HG02588 (cell line): ENCODE results near the gene GPR68.
"Not testable (repeated sequence)": the region's sequence is repeated elsewhere in the genome, so short reads cannot be mapped to it uniquely, and the experiment has no call there.

ENCODE experiments used
- ATAC-seq: cut with Tn5 transposase; IDR thresholded peaks from one replicate; pipeline ENCODE4 v1.9.1; 2021; ENCODE audit warnings: mild to moderate bottlenecking, moderate library complexity; ENCODE audit not compliant: unreplicated experiment

GPR68 gene

DNA sequence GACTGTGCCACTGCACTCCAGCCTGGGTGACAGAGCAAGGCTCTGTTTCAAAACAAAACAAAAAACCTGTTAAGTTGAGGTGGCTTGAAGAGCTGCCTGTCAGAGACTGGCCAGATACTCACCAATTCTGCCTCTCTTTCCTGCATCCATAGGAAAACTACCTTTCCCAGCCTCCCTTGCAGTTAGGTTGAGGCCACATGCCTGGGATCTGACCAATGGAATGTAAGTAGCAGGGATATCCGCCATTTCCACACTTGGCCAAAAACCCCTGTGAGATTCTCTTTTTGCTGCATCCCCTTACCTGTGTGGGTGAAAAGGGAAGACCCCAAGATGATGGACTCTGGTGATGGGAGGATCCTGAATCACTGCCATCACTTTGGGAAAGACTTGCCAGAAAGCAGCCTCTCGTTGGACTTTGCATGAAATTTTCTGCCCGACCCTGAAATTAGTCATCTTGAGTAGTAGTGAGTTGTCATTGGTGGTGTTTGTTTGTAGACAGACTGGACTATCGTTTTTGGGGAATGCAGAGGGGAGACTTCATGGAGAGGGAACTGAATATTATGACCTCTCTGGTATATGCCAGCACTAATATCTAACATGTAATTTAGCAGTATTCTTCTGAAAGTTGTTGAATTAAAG is 14.0 kb downstream of the GPR68 start:
- ATAC-seq = no peak

DNA sequence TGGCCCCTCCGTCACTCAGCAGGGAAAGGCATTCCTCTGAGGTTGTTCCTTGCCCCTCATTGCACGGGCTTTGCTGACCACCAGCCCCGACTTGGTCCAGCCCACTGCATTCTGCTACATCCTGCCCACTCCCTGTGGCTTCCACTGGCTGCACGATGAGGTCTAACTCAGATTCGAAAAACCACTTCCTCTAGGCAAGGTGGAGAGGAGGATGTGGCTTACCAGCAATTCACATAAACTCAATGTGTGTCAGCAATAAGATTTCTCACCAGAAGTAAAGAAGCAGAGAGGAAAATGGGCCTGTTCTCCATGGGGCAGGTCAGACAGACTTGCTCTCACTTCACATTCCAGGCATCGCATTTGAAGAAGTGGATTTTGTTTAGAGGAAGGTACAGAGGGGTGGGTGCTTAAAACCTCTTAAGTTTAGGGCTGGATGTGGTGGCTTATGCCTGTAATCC is 14.7 kb downstream of the GPR68 start:
- ATAC-seq = peak; percentile 53

DNA sequence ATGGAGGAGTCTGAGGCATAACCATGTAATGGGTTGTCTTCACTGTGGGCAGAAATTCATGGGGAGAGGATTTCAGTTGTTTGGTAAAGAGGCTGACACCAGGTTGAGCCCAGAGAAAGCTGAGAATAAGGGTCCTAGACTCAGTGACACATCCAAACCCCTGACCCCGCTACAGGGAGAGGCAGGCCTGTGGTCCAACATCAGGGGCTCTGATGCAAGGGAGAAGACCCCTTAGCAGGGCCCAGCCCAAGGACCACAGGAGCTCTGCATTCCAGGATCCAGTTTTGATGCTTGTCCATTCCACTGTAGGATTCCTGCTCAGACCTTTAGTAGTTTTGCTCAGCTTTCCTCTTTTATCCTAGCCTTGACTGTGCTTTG is 15.5 kb downstream of the GPR68 start:
- no peak for ATAC-seq

DNA sequence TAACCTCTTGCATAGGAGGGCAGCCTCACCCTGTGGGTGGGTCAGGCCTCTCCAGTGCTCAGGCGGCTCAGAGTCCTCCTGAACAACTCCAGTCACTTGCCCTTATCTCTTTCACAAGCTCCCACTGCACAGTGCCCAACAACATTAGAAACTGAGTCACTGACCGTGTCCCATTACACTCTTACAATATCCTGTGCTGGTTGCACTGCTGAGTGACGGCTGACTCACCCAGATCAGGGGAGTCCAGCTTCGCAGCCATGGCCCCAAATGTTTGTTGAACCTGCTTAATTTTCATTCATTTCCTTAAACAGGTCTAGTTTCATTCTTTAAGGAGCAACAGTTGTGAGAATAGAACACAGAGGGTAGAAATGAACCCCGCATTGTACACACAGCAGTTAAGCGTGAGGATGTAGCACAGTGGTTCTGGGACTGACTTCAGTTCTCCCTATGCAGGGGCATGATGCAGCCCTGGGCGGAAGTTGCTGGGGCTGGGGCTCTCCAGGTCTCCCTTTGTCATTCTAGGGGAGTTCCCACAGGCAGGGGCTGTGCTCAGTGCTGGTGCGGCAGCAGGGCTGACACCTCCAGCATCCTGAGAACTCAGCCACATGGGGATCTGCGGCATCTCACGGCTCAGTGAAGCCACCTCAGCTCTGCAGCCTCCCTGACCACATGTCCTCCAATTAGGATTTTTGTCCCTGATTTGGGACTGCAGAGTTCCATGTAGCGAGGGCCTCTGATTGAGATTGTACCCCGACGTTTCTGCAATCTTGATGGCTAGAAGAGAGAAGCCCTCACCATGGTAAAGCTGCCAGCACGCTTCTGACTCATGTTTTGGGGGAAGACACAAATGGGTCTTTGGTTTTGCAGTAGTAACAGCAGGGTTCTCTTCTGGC is 16.1 kb downstream of the GPR68 start:
- peak; percentile 90 for ATAC-seq

DNA sequence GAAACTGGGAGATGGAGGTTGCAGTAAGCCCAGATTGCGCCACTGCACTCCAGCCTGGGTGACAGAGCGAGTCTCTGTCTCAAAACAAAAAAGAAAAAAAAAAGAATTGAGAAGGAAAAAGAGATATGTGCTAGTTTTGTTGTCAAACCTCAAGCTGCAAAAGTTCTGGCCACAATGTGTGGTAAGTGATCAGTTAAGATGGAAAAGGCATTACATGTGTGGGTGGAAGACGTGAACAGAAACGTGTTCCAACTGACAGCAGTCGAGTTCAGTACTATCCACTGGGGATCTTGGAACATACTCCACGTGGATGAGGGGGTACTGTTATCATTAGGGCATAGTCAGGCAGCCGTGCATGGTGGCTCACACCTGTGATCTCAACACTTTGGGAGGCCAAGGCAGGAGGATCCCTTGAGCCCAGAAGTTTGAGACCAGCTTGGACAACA is 17.3 kb downstream of the GPR68 start:
- no peak for ATAC-seq

DNA sequence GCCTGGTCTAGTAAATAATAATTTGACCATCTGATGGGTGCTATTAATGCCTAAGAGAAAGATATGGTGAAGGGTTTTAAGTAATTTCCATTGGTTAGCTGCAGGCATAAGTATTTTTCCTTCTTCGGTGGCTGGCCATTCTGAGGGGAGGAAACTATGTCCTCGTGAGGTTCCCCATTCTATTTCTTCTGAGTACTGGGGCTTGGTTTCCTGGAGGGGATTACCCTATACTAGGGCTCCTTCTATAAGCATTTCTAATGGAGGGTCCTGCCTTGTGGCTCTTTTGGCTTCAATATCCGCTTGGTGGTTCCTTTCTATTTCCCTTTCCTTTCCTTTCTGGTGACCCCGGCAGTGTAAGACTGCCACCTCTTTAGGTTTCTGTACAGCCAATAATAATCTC is 18.1 kb downstream of the GPR68 start:
- ATAC-seq = not testable (repeated sequence)

DNA sequence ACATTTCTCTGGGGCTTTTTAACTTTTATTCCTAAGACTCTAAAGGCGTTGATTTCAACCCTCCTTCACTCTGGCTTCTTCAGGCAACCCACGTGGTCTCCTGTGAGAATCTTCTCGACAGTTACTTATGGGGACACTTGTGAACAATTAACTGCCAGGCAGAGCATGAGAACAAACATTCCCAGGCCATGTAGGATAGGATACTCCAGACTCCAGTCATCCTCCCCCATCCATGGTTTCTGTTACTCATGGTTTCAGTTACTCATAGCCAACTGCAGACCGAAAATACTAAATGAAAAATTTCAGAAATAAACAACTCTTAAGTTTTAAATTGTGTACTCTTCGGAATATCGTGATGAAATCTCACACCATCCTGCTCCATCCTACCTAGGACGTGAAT is 19.5 kb downstream of the GPR68 start:
- ATAC-seq = no peak

DNA sequence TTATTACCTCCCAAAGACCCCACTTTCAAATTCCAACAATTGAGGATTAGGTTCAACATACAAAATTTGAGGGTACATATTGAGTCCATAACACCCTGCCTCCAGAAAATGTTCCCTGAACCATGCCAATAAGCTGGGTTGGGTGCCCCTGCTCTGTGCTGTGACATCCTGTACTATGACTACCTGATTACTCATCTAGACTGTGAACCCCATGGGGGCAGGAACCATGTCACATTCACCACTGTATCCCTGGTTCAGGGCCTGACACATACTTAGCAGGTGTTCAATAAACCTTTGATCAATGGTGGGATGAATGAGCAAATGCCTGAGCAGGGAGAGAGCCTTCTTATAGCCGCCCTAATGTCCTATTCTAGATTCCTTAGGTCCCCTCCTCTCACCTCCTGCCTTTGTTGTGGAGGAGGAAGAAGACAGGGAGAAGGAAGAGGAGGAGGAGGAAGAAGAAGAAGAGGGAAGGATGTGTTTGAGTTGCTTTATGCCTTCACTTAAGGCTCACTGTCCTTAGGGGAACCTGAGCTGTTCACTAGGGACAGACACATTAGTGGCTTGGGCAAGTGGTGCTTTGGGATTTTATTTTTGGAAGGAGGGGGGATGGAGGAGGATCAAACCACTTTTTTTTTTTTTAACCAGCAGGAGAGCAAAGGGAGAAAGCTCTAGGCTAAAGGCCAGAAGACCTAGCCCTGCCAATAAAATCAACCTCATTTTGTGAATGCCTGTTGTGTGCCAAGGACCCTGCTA is 21.3 kb downstream of the GPR68 start:
- ATAC-seq = no peak

DNA sequence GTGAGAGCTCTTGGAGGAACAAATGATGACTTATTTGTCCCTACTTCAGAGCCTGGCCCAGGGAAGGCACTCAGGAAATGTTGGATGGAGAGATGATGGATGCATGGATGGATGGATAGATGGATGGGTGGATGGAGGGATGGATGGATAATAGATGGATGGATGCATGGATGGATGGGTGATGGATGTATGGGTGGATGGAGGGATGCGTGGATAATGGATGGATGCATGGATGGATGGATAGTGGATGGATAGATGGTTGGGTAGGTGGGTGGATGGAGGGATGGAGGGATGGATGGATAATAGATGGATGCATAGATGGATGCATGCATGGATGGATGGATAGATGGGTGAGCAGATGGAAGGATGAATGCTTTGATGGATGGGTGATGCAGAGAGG is 23.2 kb downstream of the GPR68 start:
- ATAC-seq = no peak

DNA sequence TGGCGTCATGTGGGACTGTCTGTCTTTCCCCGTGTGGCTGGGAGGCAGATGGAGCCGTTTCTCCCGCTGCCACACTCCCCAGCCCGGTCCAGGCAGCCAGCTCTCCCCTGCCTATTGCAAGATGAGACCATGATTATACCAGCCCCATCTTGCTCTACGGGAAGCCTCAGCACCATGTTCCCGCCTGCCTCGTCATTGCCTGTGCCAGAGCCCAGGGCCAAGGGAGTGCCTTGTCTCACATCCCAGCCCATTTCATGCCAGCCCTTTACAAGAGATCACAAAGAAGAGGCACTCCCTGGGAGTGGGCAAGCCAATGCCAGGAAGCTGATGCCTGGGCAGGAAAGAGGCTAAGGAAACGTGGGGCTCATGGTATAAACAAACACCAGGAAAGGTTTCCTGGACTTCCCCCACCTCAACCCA is 23.9 kb downstream of the GPR68 start:
- no peak for ATAC-seq

DNA sequence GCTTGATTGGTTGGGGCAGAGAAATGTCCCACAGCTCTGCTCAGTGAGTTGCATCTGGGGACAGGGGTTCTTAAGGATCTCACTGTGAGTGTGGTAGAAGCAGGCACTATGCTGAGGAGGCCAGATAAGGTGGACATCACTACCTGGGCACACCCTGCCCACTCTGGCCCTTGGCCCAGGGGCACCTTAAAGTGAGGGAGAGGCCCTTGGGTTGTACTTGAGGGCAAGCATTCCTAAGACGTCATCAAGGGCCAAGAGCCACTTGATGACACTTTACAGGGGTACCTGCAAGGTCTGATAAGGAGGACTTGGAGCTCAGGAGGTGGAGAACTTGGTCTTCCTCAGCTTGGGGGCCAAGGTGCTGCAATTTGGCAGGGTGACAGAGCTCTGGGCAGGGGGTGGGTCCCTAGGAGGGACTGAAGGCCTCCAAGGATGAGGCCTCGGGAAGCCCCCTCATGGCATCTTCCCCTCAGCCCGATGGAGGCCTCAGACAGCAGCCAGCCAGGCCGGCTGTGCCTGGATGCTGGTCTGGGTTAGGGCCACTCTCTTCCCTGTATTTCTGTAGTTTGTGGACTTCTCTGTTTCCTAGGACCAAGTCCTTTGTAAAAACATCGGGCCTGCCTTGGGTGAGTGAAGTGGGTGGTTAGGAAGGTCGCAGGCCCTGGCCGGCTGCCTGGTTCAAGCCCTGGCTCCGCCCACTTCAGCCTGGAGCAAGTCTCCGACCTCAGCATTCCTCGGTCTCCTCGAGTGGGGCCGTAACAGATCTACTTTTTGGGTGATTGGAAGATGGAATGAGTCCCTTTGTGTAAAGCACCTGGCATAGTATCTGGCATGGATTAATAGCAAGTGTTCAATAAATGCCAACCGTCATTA is 24.8 kb downstream of the GPR68 start:
- ATAC-seq = no peak

DNA sequence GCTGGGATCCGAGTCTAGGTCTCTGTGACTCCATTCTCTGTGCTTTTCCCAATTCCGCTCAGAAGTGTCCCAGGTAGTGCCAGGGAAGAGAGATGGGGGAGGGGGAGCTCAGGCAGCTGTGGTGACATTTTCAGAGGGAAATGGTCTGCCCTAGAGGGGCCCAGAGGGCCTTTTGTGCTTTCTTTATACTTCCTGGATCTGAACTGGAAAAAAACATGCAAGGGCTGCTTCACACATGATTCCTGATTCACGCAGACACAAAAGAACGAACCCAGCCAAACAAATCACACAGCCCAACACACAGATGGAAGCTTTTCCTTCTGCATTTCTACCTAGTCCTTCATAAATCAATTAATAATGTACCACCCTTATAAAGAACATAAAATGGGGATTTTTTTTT is 26.5 kb downstream of the GPR68 start:
- no peak for ATAC-seq

DNA sequence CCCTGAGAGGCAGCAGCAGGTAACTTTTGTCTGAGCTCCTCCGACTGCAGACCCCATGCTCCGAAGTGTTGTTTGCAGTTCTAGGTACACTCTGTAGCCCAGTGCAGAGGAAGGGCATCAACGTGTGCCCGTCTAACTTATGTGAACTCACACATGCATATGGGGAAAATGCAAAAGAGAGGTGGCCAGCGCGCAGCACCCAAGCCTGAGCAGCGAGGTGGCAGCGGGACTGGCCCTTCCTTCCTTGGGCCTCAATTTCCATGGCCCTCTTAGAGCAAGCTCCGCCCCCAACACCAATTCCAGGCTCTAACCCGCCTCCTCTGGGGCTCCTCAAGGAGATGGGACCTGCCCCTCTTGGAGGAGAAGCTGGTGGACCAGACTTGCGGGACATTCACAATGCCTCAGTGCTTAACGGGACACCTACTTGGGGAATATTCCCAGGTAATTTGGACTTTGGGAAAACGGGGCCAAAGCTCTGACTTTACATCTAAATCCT is 27.7 kb downstream of the GPR68 start:
- no peak for ATAC-seq

DNA sequence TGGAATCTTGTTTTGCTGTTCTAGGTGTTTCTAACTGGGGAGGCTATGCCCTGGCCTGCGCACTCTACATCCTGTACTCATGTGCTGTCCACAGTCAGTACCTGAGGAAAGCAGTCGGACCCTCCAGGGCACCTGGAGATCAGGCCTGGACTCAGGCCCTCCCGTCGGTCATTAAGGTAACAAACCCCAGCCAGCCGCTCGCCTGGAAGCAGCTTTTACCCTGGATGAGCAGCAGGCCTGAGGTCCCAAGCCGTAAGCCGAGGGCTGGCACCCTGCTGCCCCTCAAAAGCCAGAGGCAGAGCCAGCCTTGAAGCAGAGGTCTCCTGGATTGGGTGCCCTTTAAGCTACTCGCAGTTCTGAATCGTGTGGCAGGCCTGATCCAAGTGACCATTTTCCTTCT is 29.1 kb downstream of the GPR68 start:
- ATAC-seq = no peak

DNA sequence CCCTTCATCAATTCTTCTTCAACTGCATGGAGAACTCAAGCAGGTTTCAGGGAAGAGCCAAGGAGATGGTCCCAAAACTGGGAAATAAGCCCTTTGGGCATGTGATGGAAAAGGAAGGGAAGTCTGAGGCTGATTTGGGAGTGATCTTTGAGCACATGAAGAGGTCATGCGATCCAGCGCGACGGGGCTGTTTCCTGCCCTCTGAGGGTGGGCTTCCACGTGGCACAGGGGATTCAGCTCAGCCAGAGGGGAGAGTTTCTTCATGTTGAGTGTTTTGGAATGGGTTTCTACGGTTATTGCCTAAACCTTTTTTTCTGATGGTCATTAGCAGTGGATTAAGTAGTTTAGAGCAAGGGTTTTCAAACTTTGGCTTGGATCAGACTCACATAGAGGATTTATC is 30.2 kb downstream of the GPR68 start:
- no peak for ATAC-seq

DNA sequence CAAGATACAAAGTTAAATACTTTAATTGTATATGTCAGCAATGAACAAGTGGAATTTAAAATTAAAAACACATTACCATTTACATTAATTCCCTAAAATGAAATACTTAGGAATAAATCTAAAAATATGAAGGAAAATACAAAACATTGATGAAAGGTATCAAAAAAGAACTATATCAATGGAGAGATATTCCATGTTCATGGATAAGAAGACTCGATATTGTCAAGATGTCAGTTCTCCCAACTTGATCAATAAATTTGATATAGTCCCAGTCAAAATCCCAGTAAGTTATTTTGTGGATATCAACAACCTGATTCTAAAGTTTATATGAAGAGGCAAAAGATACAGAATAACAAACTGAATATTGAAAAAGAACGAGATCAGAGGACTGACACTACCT is 33.5 kb downstream of the GPR68 start:
- ATAC-seq = no peak

DNA sequence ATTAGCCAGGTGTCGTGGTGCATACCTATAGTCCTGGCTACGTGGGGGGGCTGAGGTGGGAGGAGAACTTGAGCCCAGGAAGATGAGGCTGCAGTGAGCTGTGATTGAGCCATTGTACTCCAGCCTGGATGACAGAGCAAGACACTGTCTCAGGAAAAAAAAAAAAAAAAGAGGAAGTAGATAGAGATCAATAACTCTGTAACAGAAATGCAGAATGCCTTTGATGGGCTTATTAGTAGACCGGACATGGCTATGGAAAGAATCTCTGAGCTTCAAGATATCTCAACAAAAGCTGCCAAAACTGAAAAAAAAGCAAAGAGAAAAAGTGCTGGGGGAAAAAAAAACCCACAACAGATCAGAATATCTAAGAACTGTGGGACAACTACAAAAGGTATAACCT is 37.5 kb downstream of the GPR68 start:
- ATAC-seq = no peak

DNA sequence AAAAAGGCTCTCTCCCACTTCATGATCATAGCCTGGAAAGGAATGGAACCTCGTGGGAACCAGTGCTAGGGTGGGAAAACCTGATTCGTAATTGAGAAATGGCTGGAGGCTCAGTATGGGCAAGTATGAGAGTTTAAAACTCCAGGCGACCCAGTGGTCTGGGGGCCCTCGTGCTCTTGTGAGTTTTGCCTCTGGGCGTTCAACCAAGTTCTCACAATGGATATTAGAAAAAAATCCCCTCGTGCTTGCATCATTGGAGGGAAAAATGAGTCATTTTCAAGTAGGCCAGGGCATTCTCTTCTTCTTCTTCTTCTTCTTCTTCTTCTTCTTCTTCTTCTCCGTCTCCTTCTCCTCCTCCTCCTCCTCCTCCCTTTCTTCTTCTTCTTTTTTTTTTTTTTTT is 39.0 kb downstream of the GPR68 start:
- ATAC-seq = no peak

DNA sequence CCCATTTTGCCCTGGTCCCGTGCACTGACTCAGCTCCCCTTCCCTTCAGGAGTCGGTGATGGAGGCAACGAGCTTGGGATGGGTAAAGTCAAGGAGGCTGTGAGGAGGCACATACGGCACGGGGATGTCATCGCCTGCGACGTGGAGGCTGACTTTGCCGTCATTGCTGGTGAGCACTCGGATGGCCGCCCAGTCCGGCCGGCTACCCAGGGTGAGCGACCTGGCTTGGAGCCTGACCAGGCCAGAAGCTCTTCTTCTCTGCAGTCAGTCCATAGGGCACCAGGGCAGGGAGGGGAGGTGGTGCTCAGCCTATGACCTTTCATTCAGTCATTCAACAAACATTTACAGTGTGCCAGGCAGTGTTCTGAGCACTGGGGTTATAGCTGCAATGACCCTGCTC is 39.8 kb downstream of the GPR68 start:
- ATAC-seq = no peak

DNA sequence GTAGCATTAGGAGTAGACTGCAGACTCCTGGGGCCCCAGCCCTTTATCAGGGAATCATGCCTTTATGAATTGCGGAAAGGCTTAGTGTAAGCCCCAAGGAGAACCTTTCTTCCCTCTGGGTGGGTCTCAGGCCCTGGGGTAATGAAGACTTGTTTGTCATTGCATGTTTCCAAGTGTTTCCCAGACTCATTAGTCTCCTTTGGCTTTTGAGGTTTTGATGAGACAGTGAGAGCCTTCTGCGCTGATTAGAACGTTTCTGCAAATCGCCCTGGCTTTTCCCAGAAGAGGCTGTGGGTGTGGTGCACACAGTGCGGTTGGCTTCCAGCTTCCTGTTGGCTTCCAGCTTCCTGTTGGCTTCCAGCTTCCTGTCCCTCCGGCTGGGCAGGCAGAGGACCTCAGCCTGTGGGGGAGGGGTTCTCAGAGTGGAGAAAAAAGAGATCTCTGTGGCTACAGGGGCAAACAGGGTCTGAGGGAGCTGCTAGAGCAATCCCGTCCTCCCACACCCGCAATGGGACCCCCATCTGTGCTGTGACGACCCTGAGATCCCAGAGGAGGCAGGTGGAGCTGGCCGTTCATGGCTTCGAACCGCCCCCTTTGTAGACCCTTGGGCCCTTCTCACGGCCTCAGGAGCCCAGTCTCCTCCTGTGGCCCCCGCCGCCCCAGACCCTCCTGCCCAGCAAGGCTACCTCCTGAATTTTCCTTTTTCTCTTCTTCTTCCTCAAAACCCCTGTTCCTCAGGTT is 42.1 kb downstream of the GPR68 start:
- no peak for ATAC-seq
